ENCODE data around the gene CCDC74A.
A peak's percentile ranks its signal among the peaks of the same experiment; 100 is the strongest.
"Not testable (repeated sequence)": the region's sequence is repeated elsewhere in the genome, so short reads cannot be mapped to it uniquely, and the experiment has no call there.

The CCDC74A gene

DNA sequence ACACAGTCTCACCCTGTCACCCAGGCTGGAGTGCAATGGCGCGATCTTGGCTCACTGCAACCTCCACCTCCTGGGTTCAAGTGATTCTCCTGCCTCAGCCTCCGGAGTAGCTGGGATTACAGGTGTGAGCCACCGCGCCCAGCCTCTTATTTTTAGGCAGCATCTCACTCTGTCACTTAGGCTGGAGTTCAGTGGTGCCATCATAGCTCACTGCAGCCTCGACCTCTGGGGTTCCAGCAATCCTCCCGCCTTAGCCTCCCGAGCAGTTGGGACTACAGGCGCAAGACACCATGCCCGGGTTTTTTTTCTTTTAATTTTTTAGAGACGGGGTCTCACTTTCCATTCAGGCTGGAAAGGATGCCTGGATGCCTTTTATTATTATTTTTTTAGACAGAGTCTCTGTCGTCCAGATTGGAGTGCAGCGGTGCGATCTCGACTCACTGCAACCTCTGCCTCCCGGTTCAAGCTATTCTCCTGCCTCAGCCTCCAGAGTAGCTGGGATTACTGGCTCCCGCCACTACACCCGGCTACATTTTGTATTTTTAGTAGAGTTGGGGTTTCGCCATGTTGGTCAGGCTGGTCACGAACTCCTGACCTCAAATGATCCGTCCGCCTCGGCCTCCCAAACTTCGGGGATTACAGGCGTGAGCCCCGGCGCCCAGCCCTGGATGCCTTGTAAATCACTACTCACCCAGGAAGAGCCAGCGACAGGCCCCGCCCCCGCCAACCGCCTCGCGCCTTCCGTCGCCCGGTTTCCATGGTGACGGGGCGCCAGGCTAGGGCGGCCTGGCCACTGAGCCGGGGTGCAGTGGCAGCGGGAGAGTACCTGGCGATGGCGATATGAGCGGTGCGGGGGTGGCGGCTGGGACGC lies at the start of gene CCDC74A:
Gene CCDC74A (plus strand): TSS at position 758 of the 871 bp plus-strand sequence. CDS start 83 bp downstream, at position 841.
- peak; percentile 51 to 68 (median 60) for DNase-seq (ENCODE audit: low read depth in 3 of 3, low spot score in 1 of 3)

DNA sequence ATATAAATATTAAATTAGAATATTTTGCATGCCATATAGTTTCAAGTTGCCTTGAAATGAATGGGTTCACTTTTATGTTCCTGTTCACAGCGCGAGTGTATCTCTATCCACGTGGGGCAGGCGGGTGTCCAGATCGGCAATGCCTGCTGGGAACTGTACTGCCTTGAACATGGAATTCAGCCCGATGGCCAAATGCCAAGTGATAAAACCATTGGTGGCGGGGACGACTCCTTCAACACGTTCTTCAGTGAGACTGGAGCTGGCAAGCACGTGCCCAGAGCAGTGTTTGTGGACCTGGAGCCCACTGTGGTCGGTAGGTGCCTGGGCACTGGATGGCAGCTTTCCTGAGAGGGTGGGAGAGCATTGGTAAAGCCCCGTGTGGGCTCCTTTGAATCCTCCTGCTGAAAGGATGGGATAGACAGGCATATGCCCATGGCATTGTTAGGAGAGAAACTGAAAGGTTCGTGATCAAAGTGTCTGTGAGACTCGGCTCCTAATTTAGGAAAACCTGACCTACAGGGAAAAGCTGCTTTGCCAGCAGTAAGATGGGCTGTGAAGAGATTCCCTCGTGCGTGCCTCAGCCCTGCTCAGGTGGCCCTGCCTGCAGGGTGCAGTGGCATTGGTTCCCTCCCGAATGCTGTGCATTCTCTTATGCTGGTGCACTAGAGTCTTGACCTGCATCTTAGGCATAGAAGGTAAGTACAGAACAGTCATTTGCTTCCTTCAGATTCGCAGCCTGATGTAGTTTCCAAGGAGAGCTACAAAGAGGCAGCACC lies 49.4 kb upstream of the CCDC74A start:
- not testable (repeated sequence) for DNase-seq (ENCODE audit: low read depth in 3 of 3, low spot score in 1 of 3)

DNA sequence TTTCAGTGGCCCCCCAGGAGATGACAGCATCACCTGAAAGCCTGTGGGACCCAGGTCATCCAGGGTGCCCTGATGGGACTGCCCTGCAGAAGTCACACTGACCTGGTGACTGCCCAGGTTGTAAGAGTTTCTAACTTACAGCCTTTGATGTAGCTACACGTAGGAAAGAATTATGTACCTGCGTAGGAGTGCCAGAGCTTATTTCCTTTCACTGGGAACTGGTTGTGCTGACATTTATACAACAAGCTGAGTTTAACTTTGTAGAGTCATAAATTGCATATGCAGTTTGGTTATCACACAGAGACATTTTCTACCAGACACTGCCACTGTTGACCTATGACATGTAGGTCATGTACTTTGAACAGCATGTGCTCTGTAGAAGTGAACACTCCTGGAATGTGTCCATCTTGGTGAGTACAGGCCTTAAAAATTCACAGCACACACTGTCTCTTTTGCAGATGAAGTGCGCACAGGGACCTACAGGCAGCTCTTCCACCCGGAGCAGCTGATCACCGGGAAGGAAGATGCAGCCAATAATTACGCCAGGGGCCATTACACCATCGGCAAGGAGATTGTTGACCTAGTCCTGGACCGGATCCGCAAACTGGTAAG lies 48.7 kb upstream of the CCDC74A start:
- not testable (repeated sequence) for DNase-seq (ENCODE audit: low read depth in 3 of 3, low spot score in 1 of 3)

DNA sequence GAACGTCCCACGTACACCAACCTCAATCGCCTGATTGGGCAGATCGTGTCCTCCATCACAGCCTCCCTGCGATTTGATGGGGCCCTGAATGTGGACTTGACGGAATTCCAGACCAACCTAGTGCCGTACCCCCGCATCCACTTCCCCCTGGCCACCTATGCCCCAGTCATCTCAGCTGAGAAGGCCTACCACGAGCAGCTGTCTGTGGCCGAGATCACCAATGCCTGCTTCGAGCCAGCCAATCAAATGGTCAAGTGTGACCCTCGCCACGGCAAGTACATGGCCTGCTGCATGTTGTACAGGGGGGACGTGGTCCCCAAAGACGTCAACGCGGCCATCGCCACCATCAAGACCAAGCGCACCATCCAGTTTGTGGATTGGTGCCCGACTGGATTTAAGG lies 47.3 kb upstream of the CCDC74A start:
- DNase-seq (ENCODE audit: low read depth in 3 of 3, low spot score in 1 of 3): not testable (repeated sequence)

DNA sequence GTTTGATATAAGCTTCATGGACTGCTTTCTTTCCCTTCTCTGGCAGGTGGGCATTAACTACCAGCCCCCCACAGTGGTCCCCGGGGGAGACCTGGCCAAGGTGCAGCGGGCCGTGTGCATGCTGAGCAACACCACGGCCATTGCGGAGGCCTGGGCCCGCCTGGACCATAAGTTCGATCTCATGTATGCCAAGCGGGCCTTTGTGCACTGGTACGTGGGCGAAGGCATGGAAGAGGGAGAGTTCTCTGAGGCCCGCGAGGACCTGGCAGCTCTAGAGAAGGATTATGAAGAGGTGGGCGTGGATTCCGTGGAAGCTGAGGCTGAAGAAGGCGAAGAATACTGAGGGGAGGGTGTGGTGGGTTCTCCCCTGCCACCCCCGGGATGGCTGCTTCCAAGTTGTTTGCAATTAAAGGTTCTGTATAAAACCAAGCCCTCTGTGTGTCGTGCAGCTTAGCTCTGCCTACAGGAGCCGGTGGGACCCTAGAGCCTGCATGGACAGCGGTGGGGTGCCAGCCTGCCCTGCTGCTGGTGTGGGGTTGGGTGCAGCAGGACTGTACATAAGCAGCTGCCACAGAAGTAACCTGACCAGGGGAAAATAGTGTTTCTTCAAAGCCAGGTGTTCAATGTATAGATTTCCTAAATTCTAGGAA lies 45.1 kb upstream of the CCDC74A start:
- not testable (repeated sequence) for DNase-seq (ENCODE audit: low read depth in 3 of 3, low spot score in 1 of 3)

DNA sequence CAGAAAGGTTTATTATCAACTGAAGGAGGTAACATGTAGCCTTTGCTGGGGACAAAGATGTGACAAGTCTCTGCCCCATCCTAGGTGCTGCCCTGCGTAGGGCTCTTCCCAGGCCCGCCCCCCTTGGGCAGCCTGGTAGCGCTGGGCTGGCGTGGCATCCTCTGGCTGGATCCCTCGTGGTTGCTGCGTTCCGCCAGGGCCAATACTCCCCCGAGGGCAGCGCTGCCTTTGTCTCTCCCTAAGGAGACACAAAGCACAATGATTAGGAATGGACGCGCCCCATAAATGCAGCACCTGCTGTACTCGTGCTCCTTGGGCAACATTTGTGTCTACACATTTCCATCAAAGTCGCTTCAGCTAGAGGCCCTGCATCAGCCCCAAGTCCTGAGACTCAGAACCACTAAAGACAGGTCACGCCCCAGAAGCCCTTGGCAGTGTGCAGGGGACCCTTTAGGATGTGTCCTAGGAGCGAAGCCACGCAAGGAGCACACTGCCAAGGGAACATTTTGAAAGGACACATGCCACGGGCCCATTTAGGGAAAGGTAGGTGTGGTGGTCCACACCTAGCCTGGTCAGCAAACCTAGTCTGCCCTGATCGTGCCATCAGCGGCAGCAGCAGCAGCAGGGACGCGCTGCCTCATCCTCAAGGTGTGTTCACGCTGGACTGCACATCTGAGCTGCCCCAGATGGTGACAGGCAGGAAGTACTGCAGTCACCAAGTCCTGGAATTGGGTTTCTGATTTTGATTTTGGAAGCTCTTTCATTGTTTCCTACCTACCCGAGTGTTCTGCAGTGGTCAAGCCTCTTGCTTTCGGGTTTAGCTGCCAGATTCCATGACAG lies 43.5 kb upstream of the CCDC74A start:
- not testable (repeated sequence) for DNase-seq (ENCODE audit: low read depth in 3 of 3, low spot score in 1 of 3)

DNA sequence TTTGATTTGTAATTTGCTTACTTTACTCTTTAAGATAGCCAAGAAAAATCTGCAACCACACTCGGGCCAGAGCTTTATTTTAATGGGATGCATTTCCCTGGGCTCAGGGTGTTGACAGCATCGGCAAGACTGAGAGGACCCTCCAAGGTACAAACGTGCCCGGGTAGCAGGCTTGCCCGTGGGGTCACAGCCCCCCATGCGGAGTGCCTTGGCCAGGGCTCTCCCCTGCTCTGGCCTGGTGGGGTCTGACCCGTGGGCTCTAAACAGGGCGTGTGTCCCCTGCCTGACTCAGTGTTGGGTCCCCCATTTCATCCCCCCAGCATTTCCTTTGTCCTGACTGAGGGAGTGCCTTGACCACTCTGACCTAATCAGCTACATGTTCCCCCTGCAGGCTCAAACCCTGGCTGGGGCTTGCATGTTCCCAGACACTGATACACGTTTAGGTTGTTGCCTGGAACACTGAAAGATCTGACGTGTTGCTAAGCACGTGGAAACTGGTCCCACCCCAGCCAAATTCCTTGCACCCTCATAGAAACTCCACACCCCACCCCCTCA lies 42.7 kb upstream of the CCDC74A start:
- not testable (repeated sequence) for DNase-seq (ENCODE audit: low read depth in 3 of 3, low spot score in 1 of 3)

DNA sequence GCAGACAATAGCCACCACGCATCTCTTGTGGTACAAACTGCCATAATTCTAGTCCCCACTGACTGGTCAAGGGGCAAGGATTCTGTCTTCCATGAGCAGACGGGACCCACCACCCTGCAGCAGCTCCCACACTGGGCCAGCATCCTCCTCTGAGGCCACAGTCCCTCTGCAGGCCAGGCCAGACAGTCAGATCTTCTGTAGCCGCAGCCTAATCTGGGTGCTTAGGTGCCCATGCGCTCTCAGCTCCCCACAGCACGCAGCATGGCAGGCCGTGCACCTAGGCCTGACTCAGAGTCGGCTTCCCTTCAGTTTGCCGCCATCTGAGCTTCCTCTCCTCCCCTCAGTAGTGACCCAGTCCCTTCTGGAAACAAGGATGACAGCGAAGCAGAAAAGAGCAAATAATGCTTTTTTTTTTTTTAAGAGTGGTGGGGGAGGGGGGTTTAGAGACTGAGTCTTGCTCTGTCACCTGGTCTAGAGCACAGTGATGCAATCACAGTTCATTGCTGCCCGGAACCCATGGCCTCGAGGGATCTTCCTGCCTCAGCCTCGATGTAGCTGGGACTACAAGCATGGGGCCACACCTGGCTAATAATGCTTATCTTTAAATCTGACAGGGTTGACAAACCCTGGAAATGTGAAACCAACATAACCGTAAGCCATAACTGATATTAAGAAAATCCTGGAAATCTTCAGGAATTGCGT lies 41.3 kb upstream of the CCDC74A start:
- not testable (repeated sequence) for DNase-seq (ENCODE audit: low read depth in 3 of 3, low spot score in 1 of 3)

DNA sequence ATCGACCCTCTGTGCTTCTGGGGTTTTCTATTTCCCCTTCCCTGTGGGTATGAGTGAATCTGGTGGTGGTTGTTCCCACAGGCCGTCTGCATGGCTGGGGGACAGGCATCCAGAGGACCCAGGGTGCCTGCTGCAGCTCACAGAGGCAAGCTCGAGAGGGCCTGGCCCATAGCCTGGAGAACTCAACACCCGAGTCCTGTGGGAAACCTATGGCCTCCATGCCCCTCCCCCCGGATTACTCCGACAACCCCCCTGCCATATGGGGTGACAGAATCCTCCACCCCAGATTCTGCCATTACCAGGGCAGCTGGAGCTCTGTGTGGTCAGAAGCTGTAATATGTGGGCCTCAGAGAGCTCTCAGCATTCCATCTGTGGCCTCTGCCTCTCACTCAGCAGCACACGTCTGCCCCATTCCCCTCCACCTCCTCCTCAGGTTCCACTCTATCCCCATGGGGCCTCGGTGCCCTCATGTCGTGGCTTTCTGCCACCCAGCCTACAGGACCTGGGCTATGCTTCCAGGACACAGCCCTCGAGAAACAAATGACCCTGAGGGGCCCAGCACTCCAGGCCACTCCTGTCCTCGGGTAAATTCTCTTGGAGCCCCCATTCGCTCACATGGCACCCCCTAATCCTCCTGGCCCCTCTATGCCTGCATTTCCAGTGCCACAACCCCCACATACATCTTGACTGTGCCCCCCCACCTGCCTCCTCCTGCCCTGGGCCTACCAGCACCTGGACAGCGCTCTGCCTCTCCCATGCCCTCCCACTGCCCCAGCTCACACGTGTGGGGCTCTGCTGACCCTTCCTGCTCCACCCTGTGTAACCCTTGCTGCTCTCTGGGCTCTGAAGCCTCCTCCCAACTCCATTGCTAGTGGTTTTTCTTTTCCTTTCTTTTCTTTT lies 39.1 kb upstream of the CCDC74A start:
- DNase-seq (ENCODE audit: low read depth in 3 of 3, low spot score in 1 of 3): no peak

DNA sequence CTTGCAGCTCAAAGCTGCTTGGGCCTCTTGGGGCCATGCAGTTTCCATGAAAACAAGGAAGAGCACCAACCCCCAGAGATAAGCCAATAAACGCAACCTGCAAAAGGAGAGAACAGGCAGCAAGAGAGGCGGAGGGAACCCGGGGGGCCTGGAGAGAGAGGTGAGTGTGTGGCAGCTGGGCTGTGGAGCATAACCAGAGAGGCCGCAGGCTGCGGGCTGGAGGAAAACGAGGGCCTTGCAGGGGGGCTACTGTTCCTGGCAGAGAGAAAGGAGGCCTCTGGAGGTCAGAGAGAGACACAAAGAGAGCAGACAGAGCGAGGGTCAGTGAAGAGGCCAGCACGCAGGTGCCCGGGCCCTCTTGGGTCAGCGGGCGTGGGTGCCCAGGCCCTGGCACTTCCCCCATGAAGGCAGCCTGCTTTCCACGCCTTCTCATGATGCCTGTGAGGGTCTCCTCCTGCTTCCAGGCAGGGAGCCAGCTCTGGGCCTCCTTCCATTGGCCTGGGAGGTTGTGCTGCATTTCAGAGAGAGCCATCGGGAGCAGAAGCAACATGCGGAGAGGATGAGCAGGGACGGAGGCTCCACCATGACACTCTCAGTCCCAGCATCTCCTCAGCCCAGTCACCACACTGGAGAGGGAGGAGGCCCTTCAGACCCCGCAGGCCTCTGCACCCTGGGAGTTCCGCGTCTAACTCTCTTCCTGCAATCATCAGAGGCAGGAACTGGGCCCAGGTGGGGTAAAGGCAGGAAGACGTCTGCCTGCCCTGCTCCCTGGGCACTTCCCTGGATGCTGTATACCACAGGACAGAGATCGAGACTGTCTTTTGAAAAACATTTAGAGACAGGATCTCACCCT lies 36.8 kb upstream of the CCDC74A start:
- peak in 1 of 3 donors; percentile 6 for DNase-seq (ENCODE audit: low read depth in 3 of 3, low spot score in 1 of 3)

DNA sequence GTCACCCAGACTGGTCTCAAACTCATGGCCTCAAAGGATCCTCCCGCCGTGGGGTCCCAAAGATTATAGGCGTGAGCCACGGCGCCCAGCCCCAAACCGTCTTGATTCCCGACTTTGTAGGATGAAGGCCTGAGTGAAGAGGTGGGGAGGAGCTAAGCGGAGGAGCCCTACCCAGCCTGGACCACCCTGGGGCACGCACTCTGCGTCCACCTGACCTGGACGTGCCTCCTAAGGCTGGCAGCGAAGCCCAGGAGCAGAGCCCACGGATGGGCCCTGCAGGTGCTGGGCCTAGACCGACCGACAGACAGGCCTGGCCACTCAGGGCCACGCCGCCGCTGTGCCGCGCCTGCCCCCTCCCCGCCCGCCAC lies 36.2 kb upstream of the CCDC74A start:
- not testable (repeated sequence) for DNase-seq (ENCODE audit: low read depth in 3 of 3, low spot score in 1 of 3)

DNA sequence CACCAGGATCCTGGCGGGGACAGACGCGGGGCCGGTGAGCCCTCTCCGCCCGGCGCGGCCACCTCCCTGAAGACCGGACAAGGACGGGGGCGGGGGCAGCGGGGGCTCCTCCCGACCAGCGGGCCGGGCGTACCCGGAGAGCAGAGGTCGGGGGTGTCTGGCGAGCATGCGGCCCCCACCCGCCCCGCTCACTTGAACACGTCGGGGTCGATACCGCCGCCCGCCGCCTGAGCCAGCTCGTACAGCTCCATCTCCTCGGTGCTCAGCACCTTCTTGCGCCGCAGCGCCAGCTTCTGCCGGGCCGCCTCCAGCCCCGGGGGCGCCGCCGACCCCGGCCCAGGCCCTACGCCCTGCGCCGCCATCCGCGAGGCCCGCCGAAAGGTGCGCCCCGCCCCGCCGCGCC lies 35.7 kb upstream of the CCDC74A start, which contains the start of gene MZT2A:
Gene MZT2A (minus strand): TSS at position 383 of the 403 bp plus-strand sequence. CDS start 21 bp downstream, at position 362.
- DNase-seq (ENCODE audit: low read depth in 3 of 3, low spot score in 1 of 3): peak in 1 of 3 donors; percentile 49

DNA sequence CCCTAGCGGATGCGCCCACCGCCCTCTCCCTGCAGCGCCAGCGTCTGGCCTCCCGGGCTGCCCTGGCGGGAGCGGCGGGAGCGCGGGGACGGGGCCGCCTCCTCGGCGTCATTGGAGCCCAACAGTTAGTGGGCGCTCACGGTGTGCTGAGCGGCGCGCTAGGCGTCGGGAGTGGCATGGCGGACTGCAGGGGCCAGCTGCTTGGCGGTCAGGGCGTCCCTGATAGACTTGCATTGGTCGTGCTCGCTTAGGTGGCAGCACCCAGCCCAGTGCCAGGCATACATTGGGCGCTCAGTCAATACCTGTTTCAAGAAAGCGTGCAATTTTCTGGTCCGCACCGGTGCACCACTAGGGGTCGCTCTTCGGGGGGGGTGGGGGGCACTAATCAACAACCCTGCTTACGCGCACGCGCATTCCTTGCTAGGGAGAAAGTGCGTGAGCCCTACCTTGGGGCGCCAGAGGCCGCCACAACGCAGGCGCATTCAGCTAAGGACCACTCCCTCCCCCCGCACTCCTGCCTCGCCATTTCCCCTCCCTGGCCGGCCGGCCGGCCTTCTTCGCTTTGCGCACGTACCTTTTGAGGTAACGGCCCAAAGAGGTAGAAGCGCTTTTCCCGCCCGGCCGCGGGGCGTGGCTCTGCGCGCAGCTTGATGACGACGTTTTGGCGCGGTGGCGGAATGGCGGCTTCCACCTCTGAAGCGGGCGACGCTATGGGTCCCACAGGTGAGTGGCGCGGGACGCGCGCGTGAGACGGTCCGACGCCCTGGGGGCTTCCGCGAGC lies 35.1 kb upstream of the CCDC74A start:
- DNase-seq (ENCODE audit: low read depth in 3 of 3, low spot score in 1 of 3): peak; percentile 75 to 92 (median 86)

DNA sequence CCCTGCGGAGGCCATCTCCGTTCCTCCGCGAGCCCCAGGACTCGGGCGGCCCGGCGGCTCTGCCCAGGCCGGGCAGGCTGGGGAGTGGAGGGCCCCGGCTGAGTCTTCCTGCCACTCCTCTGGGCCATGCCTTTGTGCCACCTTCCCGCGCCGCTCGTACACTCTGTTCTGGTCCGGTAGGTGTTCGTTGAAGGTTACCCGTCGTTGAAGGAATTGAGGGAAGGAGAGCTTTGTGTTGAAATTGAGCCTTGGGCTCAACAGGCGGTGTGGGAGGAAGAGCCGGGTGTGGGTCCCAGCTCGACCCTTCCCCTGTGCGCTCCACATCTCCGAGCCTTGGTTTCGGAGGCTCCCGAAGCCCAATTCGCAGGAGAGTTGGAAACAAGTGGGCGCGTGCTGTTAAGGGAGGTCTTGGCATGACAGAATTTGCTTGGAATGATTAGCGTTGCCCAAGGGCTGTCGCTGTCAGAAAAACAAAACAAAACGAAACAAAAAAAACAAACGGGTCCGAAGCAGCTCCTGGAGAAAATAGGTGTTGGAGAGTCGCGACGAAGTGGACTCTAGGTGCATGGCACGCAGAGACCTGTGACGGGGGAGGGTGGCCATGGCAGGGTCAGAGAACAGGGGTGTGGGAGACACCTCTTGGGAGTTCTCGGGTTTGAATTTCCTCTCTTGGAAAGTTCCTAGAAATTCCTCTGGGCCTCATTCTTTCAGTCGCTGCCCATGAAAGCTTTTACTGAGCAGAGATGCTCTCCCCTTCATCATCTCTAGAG lies 34.3 kb upstream of the CCDC74A start:
- DNase-seq (ENCODE audit: low read depth in 3 of 3, low spot score in 1 of 3): no peak

DNA sequence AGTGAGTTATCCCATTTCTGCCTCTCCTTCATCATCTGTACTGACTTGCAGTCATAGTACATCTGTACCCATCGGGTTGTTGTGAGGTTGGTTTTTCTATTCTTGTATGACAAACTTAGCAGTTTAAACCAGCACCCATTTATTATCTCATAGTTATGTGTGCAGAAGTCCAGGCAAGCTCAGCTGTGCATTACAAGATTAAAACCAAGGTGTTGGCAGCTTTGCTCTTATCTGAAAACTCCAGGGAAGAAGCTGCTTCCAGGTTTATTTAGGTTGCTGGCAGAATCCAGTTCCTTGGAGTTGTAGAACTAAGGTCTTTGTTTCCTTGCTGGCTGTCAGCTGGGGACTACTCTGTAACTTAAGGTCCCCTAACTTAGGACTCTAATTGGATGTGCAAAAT lies 32.2 kb upstream of the CCDC74A start:
- not testable (repeated sequence) for DNase-seq (ENCODE audit: low read depth in 3 of 3, low spot score in 1 of 3)
